ENCODE results near the gene MICALL1. TPM values are rescaled to one million over a fixed set of nuclear protein-coding genes. Genes with fewer than 3 reads are reported as not detected.
"Not testable (repeated sequence)": the region's sequence is repeated elsewhere in the genome, so short reads cannot be mapped to it uniquely, and the experiment has no call there.

MICALL1 gene
- total RNA-seq, 2 donors from 2014 or later, result 77.0 to 80.8 TPM

GRCh38 chr22:37944423-37944822 lies 38.3 kb downstream of the MICALL1 start:
- intact Hi-C loops (cut with DNase I); DNase-seq (ENCODE audit: low spot score): not testable (repeated sequence)

GRCh38 chr22:37947142-37947795 lies 41.2 kb downstream of the MICALL1 start:
- intact Hi-C loops (cut with DNase I), result not testable (repeated sequence)

GRCh38 chr22:37951305-37951704 lies 45.2 kb downstream of the MICALL1 start:
- intact Hi-C loops (cut with DNase I), result no loop called here

More at GRCh38 chr22:37947142-37947795, 41.2 kb downstream of the MICALL1 start:
- not testable (repeated sequence) for DNase-seq (ENCODE audit: low spot score)

GRCh38 chr22:37952629-37953028 lies 46.5 kb downstream of the MICALL1 start:
- intact Hi-C loops (cut with DNase I); DNase-seq (ENCODE audit: low spot score): not testable (repeated sequence)

More at GRCh38 chr22:37951305-37951704, 45.2 kb downstream of the MICALL1 start:
- DNase-seq (ENCODE audit: low spot score), result no peak

GRCh38 chr22:37953062-37953436 lies 47.0 kb downstream of the MICALL1 start:
- no peak for DNase-seq (ENCODE audit: low spot score)
- intact Hi-C loops (cut with DNase I), result no loop called here

- intact Hi-C loops (cut with DNase I), result no loop called here
- peak; percentile 100 for DNase-seq (ENCODE audit: low spot score)
These were observed 47.5 kb downstream of the MICALL1 start, which contains the start of the genes C22orf23 and POLR2F for GRCh38 chr22:37953437-37954179. Gene C22orf23 (minus strand): TSS chr22:37953601. CDS start chr22:37953149, 452 bp downstream. Gene POLR2F (plus strand): TSS chr22:37953699. CDS start chr22:37953788, 89 bp downstream.

GRCh38 chr22:37954686-37955085 lies 48.6 kb downstream of the MICALL1 start:
- intact Hi-C loops (cut with DNase I), result no loop called here
- no peak for DNase-seq (ENCODE audit: low spot score)

GRCh38 chr22:37955825-37956397 lies 49.8 kb downstream of the MICALL1 start:
- DNase-seq (ENCODE audit: low spot score); intact Hi-C loops (cut with DNase I): not testable (repeated sequence)

- intact Hi-C loops (cut with DNase I), result no loop called here
- DNase-seq (ENCODE audit: low spot score), result no peak
These were observed 51.1 kb downstream of the MICALL1 start for GRCh38 chr22:37957232-37957631.

GRCh38 chr22:37959231-37959825 lies 53.2 kb downstream of the MICALL1 start:
- no peak for DNase-seq (ENCODE audit: low spot score)
- intact Hi-C loops (cut with DNase I), result no loop called here

GRCh38 chr22:37961062-37961461 lies 55.0 kb downstream of the MICALL1 start:
- intact Hi-C loops (cut with DNase I), result no loop called here
- DNase-seq (ENCODE audit: low spot score), result no peak

- no peak for DNase-seq (ENCODE audit: low spot score)
- intact Hi-C loops (cut with DNase I), result loop anchor here (5.0 kb wide), 1 partner anchor 149 kb away; no protein-coding TSS in a partner anchor
These were observed 60.0 kb downstream of the MICALL1 start for GRCh38 chr22:37965940-37966664.

- intact Hi-C loops (cut with DNase I), result loop anchor here (5.0 kb wide), 1 partner anchor 150 kb away; no protein-coding TSS in a partner anchor
These were observed 61.0 kb downstream of the MICALL1 start for GRCh38 chr22:37967147-37967546.

GRCh38 chr22:37967637-37968451 lies 61.7 kb downstream of the MICALL1 start:
- intact Hi-C loops (cut with DNase I), result loop anchor here (5.0 kb wide), 1 partner anchor 151 kb away; no protein-coding TSS in a partner anchor
- no peak for DNase-seq (ENCODE audit: low spot score)

More at GRCh38 chr22:37967147-37967546, 61.0 kb downstream of the MICALL1 start:
- no peak for DNase-seq (ENCODE audit: low spot score)

GRCh38 chr22:37968452-37969251 lies 62.6 kb downstream of the MICALL1 start:
- no peak for DNase-seq (ENCODE audit: low spot score)
- intact Hi-C loops (cut with DNase I), result loop anchor here (5.0 kb wide), 1 partner anchor 151 kb away; no protein-coding TSS in a partner anchor

GRCh38 chr22:37970864-37971263 lies 64.8 kb downstream of the MICALL1 start:
- no peak for DNase-seq (ENCODE audit: low spot score)
- intact Hi-C loops (cut with DNase I), result loop anchor here in 1 of 2 donors (5.0 kb wide), 1 partner anchor 1244 kb away; no protein-coding TSS in a partner anchor

All from posterior vena cava (tissue), 2 donors.